ENCODE results near the gene FUT2. TPM values are rescaled to one million over a fixed set of nuclear protein-coding genes. Genes with fewer than 3 reads are reported as not detected.
A peak's percentile ranks its signal among the peaks of the same experiment; 100 is the strongest.

The FUT2 gene
- total RNA-seq, 2 donors from 2014 or later: not detected

- H3K4me1 Mint-ChIP-seq: peaks cover 10% of the 10 kb centered on the region
- H3K9me3 Mint-ChIP-seq: no peaks in the 10 kb centered on the region
- no peak overlapping the region for H3K27ac Mint-ChIP-seq
- no peak overlapping the region for H3K4me3 Mint-ChIP-seq
- H3K36me3 Mint-ChIP-seq (ENCODE audit: low read depth): no peaks in the 10 kb centered on the region
- no peaks in the 10 kb centered on the region for H3K27me3 Mint-ChIP-seq
- ATAC-seq (replicated peaks): no peak
Measured at GRCh38 chr19:48663667-48664066, 32.1 kb upstream of the FUT2 start.

GRCh38 chr19:48664476-48664875, 31.3 kb upstream of the FUT2 start:
- H3K27me3 Mint-ChIP-seq: no peaks in the 10 kb centered on the region
- H3K36me3 Mint-ChIP-seq (ENCODE audit: low read depth): no peaks in the 10 kb centered on the region
- H3K9me3 Mint-ChIP-seq: no peaks in the 10 kb centered on the region
- no peak overlapping the region for H3K4me3 Mint-ChIP-seq
- peaks cover 11% of the 10 kb centered on the region for H3K4me1 Mint-ChIP-seq
- no peak for ATAC-seq (replicated peaks)
- H3K27ac Mint-ChIP-seq: no peak overlapping the region

- no peaks in the 10 kb centered on the region for H3K36me3 Mint-ChIP-seq (ENCODE audit: low read depth)
- no peak overlapping the region for H3K4me3 Mint-ChIP-seq
- peaks cover 16% of the 10 kb centered on the region for H3K4me1 Mint-ChIP-seq
- ATAC-seq (replicated peaks): no peak
- no peaks in the 10 kb centered on the region for H3K9me3 Mint-ChIP-seq
- H3K27me3 Mint-ChIP-seq: no peaks in the 10 kb centered on the region
- H3K27ac Mint-ChIP-seq: no peak overlapping the region
Measured at GRCh38 chr19:48665786-48666185, 30.0 kb upstream of the FUT2 start.

- no peak for ATAC-seq (replicated peaks)
- Mint-ChIP-seq H3K9me3 (no peaks in the 10 kb centered on the region), H3K36me3 (ENCODE audit: low read depth) (no peaks in the 10 kb centered on the region), H3K4me3 (no peak overlapping the region), H3K27me3 (no peaks in the 10 kb centered on the region), H3K4me1 (peaks cover 11% of the 10 kb centered on the region), H3K27ac (no peak overlapping the region)
Measured at GRCh38 chr19:48668332-48668731, 27.4 kb upstream of the FUT2 start.

- no peaks in the 10 kb centered on the region for H3K36me3 Mint-ChIP-seq (ENCODE audit: low read depth)
- no peaks in the 10 kb centered on the region for H3K9me3 Mint-ChIP-seq
- H3K4me1 Mint-ChIP-seq: peaks cover 11% of the 10 kb centered on the region
- no peak for ATAC-seq (replicated peaks)
- H3K4me3 Mint-ChIP-seq: no peak overlapping the region
- H3K27ac Mint-ChIP-seq: no peak overlapping the region
- no peaks in the 10 kb centered on the region for H3K27me3 Mint-ChIP-seq
Measured at GRCh38 chr19:48668761-48669160, 27.0 kb upstream of the FUT2 start.

- no peak overlapping the region for H3K27ac Mint-ChIP-seq
- no peaks in the 10 kb centered on the region for H3K36me3 Mint-ChIP-seq (ENCODE audit: low read depth)
- no peaks in the 10 kb centered on the region for H3K27me3 Mint-ChIP-seq
- ATAC-seq (replicated peaks): no peak
- H3K9me3 Mint-ChIP-seq: no peaks in the 10 kb centered on the region
- peaks cover 13% of the 10 kb centered on the region for H3K4me1 Mint-ChIP-seq
- H3K4me3 Mint-ChIP-seq: no peak overlapping the region
Measured at GRCh38 chr19:48669903-48670668, 25.7 kb upstream of the FUT2 start.

- Mint-ChIP-seq H3K27ac (no peak overlapping the region), H3K36me3 (ENCODE audit: low read depth) (no peaks in the 10 kb centered on the region), H3K9me3 (no peaks in the 10 kb centered on the region), H3K27me3 (no peaks in the 10 kb centered on the region), H3K4me1 (peaks cover 18% of the 10 kb centered on the region), H3K4me3 (no peak overlapping the region)
- no peak for ATAC-seq (replicated peaks)
Measured at GRCh38 chr19:48670699-48671445, 24.9 kb upstream of the FUT2 start.

- Mint-ChIP-seq H3K9me3 (no peaks in the 10 kb centered on the region), H3K27ac (no peak overlapping the region), H3K27me3 (no peaks in the 10 kb centered on the region), H3K36me3 (ENCODE audit: low read depth) (no peaks in the 10 kb centered on the region), H3K4me1 (peaks cover 18% of the 10 kb centered on the region), H3K4me3 (no peak overlapping the region)
- ATAC-seq (replicated peaks): no peak
Measured at GRCh38 chr19:48671446-48671995, 24.2 kb upstream of the FUT2 start.

GRCh38 chr19:48672994-48673393, 22.8 kb upstream of the FUT2 start, which contains the start of gene NTN5:
NTN5 (minus strand) TSS chr19:48673017; CDS start chr19:48670986, 2,031 bp downstream.
- H3K4me1 Mint-ChIP-seq: peaks cover 18% of the 10 kb centered on the region
- no peak for ATAC-seq (replicated peaks)
- H3K36me3 Mint-ChIP-seq (ENCODE audit: low read depth): no peaks in the 10 kb centered on the region
- H3K27me3 Mint-ChIP-seq: no peaks in the 10 kb centered on the region
- H3K27ac Mint-ChIP-seq: no peak within 1 kb of the TSS
- no peak within 1 kb of the TSS for H3K4me3 Mint-ChIP-seq
- no peaks in the 10 kb centered on the region for H3K9me3 Mint-ChIP-seq

- Mint-ChIP-seq H3K4me3 (no peak overlapping the region), H3K27me3 (no peaks in the 10 kb centered on the region), H3K4me1 (peaks cover 17% of the 10 kb centered on the region), H3K9me3 (no peaks in the 10 kb centered on the region), H3K36me3 (ENCODE audit: low read depth) (no peaks in the 10 kb centered on the region), H3K27ac (no peak overlapping the region)
- ATAC-seq (replicated peaks): no peak
Measured at GRCh38 chr19:48673436-48674100, 22.2 kb upstream of the FUT2 start.

- peaks cover 12% of the 10 kb centered on the region for H3K4me1 Mint-ChIP-seq
- H3K27me3 Mint-ChIP-seq: no peaks in the 10 kb centered on the region
- H3K36me3 Mint-ChIP-seq (ENCODE audit: low read depth): no peaks in the 10 kb centered on the region
- H3K27ac Mint-ChIP-seq: no peak overlapping the region
- no peaks in the 10 kb centered on the region for H3K9me3 Mint-ChIP-seq
- no peak for ATAC-seq (replicated peaks)
- H3K4me3 Mint-ChIP-seq: no peak overlapping the region
Measured at GRCh38 chr19:48674216-48674809, 21.5 kb upstream of the FUT2 start.

GRCh38 chr19:48674921-48675824, 20.6 kb upstream of the FUT2 start:
- Mint-ChIP-seq H3K9me3 (no peaks in the 10 kb centered on the region), H3K27me3 (no peaks in the 10 kb centered on the region), H3K27ac (no peak overlapping the region), H3K4me1 (peaks cover 6% of the 10 kb centered on the region), H3K36me3 (ENCODE audit: low read depth) (no peaks in the 10 kb centered on the region), H3K4me3 (no peak overlapping the region)
- ATAC-seq (replicated peaks): peak; percentile 89

- no peaks in the 10 kb centered on the region for H3K27me3 Mint-ChIP-seq
Measured at GRCh38 chr19:48676487-48676886, 19.3 kb upstream of the FUT2 start.

More at GRCh38 chr19:48676487-48676886, 19.3 kb upstream of the FUT2 start:
- Mint-ChIP-seq H3K4me1 (peaks cover 6% of the 10 kb centered on the region), H3K27ac (no peak overlapping the region), H3K36me3 (ENCODE audit: low read depth) (no peaks in the 10 kb centered on the region), H3K4me3 (no peak overlapping the region), H3K9me3 (no peaks in the 10 kb centered on the region)
- no peak for ATAC-seq (replicated peaks)

All from activated T-helper 17 cell treated with anti-CD3 and anti-CD28 coated beads, Interleukin-2, amount 50 U/mL, for 72 hours (primary cell).